Fibroblast of skin of left biceps (primary cell): ENCODE results near the gene BMP7.

Source experiments
- DNase-seq, 2 experiments: peaks; one replicate each; pipeline ENCODE4 v3.0.0-alpha.2; 2013; ENCODE audit warnings: low read depth in 2 of 2

BMP7 gene

GRCh38 chr20:57190536-57191264, 75.7 kb downstream of the BMP7 start:
- DNase-seq: no peak

- no peak for DNase-seq
These were observed 76.7 kb downstream of the BMP7 start for GRCh38 chr20:57189713-57190112.

- no peak for DNase-seq
These were observed 77.8 kb downstream of the BMP7 start for GRCh38 chr20:57188576-57189079.

GRCh38 chr20:57188056-57188455, 78.4 kb downstream of the BMP7 start:
- DNase-seq: no peak

GRCh38 chr20:57187068-57187634, 79.3 kb downstream of the BMP7 start:
- no peak for DNase-seq

- no peak for DNase-seq
These were observed 80.2 kb downstream of the BMP7 start for GRCh38 chr20:57186192-57186591.

- no peak for DNase-seq
These were observed 81.2 kb downstream of the BMP7 start for GRCh38 chr20:57185188-57185743.

- no peak for DNase-seq
These were observed 82.9 kb downstream of the BMP7 start for GRCh38 chr20:57183457-57184009.

- DNase-seq: no peak
These were observed 84.8 kb downstream of the BMP7 start for GRCh38 chr20:57181639-57182038.

GRCh38 chr20:57180954-57181353, 85.5 kb downstream of the BMP7 start:
- DNase-seq: no peak

- DNase-seq: no peak
These were observed 86.1 kb downstream of the BMP7 start for GRCh38 chr20:57180387-57180786.

GRCh38 chr20:57179265-57179664, 87.2 kb downstream of the BMP7 start:
- no peak for DNase-seq

GRCh38 chr20:57178582-57179111, 87.8 kb downstream of the BMP7 start:
- DNase-seq: no peak

- DNase-seq: no peak
These were observed 88.7 kb downstream of the BMP7 start for GRCh38 chr20:57177636-57178280.

GRCh38 chr20:57176842-57177241, 89.6 kb downstream of the BMP7 start:
- no peak for DNase-seq

GRCh38 chr20:57175397-57176010, 90.9 kb downstream of the BMP7 start:
- DNase-seq: no peak

GRCh38 chr20:57174737-57175136, 91.7 kb downstream of the BMP7 start:
- DNase-seq: no peak

- no peak for DNase-seq
These were observed 92.5 kb downstream of the BMP7 start for GRCh38 chr20:57173986-57174385.

GRCh38 chr20:57173041-57173440, 93.4 kb downstream of the BMP7 start:
- no peak for DNase-seq

- no peak for DNase-seq
These were observed 96.1 kb downstream of the BMP7 start for GRCh38 chr20:57170343-57170742.

- DNase-seq: no peak
These were observed 97.3 kb downstream of the BMP7 start for GRCh38 chr20:57169162-57169561.
